IMR-90 (cell line): ENCODE data around the gene NBEA. TPM values are rescaled to one million over a fixed set of nuclear protein-coding genes. Genes with fewer than 3 reads are reported as not detected.

ENCODE experiments used
- ATAC-seq: fragments of 200-7000 bp; cut with Tn5 transposase; 2 replicates; pipeline ENCODE4 v1.9.1; 2020; ENCODE audit warnings: low read depth, mild to moderate bottlenecking, moderate library complexity
- BruUV-seq: library from RNA; stranded (reverse); fragments of 400-500 nt; replicated peaks from 2 replicates; lab custom pipeline; 2021; lab: Mats Ljungman, UMichigan
- CTCF ChIA-PET: fragments of 300-600 bp; formaldehyde crosslinking; extraction: SDS; loops from one replicate; lab custom pipeline; 2021; ENCODE audit warnings: antibody characterized with exemption; lab: Yijun Ruan, JAX
- POLR2A ChIA-PET: fragments of 300-600 bp; sonication (Branson Sonifier 250); formaldehyde crosslinking; loops from one replicate; lab custom pipeline; 2022; ENCODE audit warnings: antibody characterized with exemption; ENCODE audit not compliant: unreplicated experiment; lab: Charles Lee
- DNase-seq: peaks from one replicate; pipeline ENCODE4 v3.0.0; 2013
- H2AFZ ChIP-seq: replicated peaks from 2 replicates; pipeline ENCODE3; 2013; ENCODE audit warnings: low read length, mild to moderate bottlenecking; ENCODE audit not compliant: poor library complexity
- H2AK5ac ChIP-seq: 2 replicates; pipeline ENCODE4 v1.6.1; 2013; ENCODE audit warnings: low read depth, low read length, inconsistent platforms
- H2AK9ac ChIP-seq: replicated peaks from 2 replicates; pipeline ENCODE3; 2013; ENCODE audit warnings: mild to moderate bottlenecking, low read depth, low read length, moderate library complexity; ENCODE audit not compliant: poor library complexity
- H2BK120ac ChIP-seq: 2 replicates; pipeline ENCODE4 v1.6.1; 2013; ENCODE audit warnings: low read depth, low read length, inconsistent platforms
- H2BK15ac ChIP-seq: 3 replicates; pipeline ENCODE4 v1.6.1; 2013; ENCODE audit warnings: low read depth, low read length, inconsistent platforms
- H2BK20ac ChIP-seq: 2 replicates; pipeline ENCODE4 v1.6.1; 2013; ENCODE audit warnings: low read depth, mild to moderate bottlenecking, inconsistent platforms, low read length, moderate library complexity
- H2BK5ac ChIP-seq: 2 replicates; pipeline ENCODE4 v1.6.1; 2013; ENCODE audit warnings: mild to moderate bottlenecking, low read depth, low read length, inconsistent platforms; ENCODE audit not compliant: poor library complexity, severe bottlenecking
- H3K14ac ChIP-seq: replicated peaks from 2 replicates; pipeline ENCODE4 v1.6.1; 2013; ENCODE audit warnings: low read depth, low read length, inconsistent platforms
- H3K18ac ChIP-seq: 2 replicates; pipeline ENCODE4 v1.6.1; 2013; ENCODE audit warnings: low read depth, low read length, control low read depth
- H3K23ac ChIP-seq: 2 replicates; pipeline ENCODE4 v1.6.1; 2013; ENCODE audit warnings: low read depth, low read length, inconsistent platforms
- H3K27ac ChIP-seq: 2 replicates; pipeline ENCODE4 v1.5.1; 2013; ENCODE audit warnings: mild to moderate bottlenecking, control low read depth, low read length; ENCODE audit not compliant: insufficient read depth
- H3K27me3 ChIP-seq: 2 replicates; pipeline ENCODE4 v1.6.1; 2013; ENCODE audit warnings: low read length; ENCODE audit not compliant: control insufficient read depth, insufficient read depth
- H3K36me3 ChIP-seq: 2 replicates; pipeline ENCODE4 v1.6.1; 2013; ENCODE audit warnings: low read length, mixed read lengths; ENCODE audit not compliant: control insufficient read depth, insufficient read depth
- H3K4ac ChIP-seq: 2 replicates; pipeline ENCODE4 v1.6.1; 2013; ENCODE audit warnings: low read depth, low read length, inconsistent platforms
- H3K4me1 ChIP-seq: 2 replicates; pipeline ENCODE4 v1.6.1; 2013; ENCODE audit warnings: low read length, mixed read lengths; ENCODE audit not compliant: control insufficient read depth, insufficient read depth
- H3K4me2 ChIP-seq: 2 replicates; pipeline ENCODE4 v1.6.1; 2013; ENCODE audit warnings: low read depth, mild to moderate bottlenecking, control low read depth, low read length, moderate library complexity
- H3K4me3 ChIP-seq: 2 replicates; pipeline ENCODE4 v1.5.1; 2013; ENCODE audit warnings: low read depth, mild to moderate bottlenecking, control low read depth, low read length, moderate library complexity; ENCODE audit not compliant: insufficient read depth
- H3K56ac ChIP-seq: 2 replicates; pipeline ENCODE4 v1.6.1; 2013; ENCODE audit warnings: low read length, inconsistent platforms; ENCODE audit not compliant: insufficient read depth; ENCODE audit errors: extremely low read depth
- H3K79me1 ChIP-seq, 2 experiments: 2 replicates each; pipeline ENCODE4 v1.6.1; 2013; ENCODE audit warnings: low read length in 2 of 2, inconsistent platforms in 1 of 2, low read depth in 1 of 2
- H3K9ac ChIP-seq: 2 replicates; pipeline ENCODE4 v1.6.1; 2013; ENCODE audit warnings: low read depth, low read length, control low read depth
- H3K9me1 ChIP-seq: 2 replicates; pipeline ENCODE4 v1.6.1; 2013; ENCODE audit warnings: low read length, inconsistent platforms; ENCODE audit not compliant: insufficient read depth
- H3K9me3 ChIP-seq: 2 replicates; pipeline ENCODE4 v1.6.1; 2013; ENCODE audit warnings: low read length; ENCODE audit not compliant: control insufficient read depth, insufficient read depth
- H4K20me1 ChIP-seq: 2 replicates; pipeline ENCODE4 v1.6.1; 2013; ENCODE audit warnings: low read length, inconsistent platforms; ENCODE audit not compliant: insufficient read depth
- H4K5ac ChIP-seq: 2 replicates; pipeline ENCODE4 v1.6.1; 2013; ENCODE audit warnings: mild to moderate bottlenecking, low read depth, low read length, control low read depth
- H4K8ac ChIP-seq, 2 experiments: 2 replicates each; pipeline ENCODE4 v1.6.1; 2013; ENCODE audit warnings: low read depth in 2 of 2, low read length in 2 of 2, control low read depth in 1 of 2, inconsistent platforms in 1 of 2
- H4K91ac ChIP-seq: 2 replicates; pipeline ENCODE4 v1.6.1; 2013; ENCODE audit warnings: low read depth, low read length, inconsistent platforms; ENCODE audit not compliant: insufficient read depth
- BHLHE40 ChIP-seq: fragments of 150-350 bp; IDR thresholded peaks from 2 replicates; pipeline ENCODE4 v1.6.1; 2016; ENCODE audit warnings: mild to moderate bottlenecking, low read depth, low read length
- CEBPB ChIP-seq: IDR thresholded peaks from 2 replicates; pipeline ENCODE4 v1.6.1; 2012; ENCODE audit warnings: low read depth, low read length, improper control_type of control experiment
- CHD1 ChIP-seq: IDR thresholded peaks from 2 replicates; pipeline ENCODE4 v1.6.1; 2012; ENCODE audit warnings: low read depth, low read length, improper control_type of control experiment
- FOS ChIP-seq: fragments of 150-350 bp; IDR thresholded peaks from 2 replicates; pipeline ENCODE4 v1.6.1; 2016; ENCODE audit warnings: low read depth, low read length
- MAFK ChIP-seq: IDR thresholded peaks from 2 replicates; pipeline ENCODE4 v1.6.1; 2012; ENCODE audit warnings: low read depth, low read length, improper control_type of control experiment
- MAZ ChIP-seq: IDR thresholded peaks from 2 replicates; pipeline ENCODE4 v1.6.1; 2012; ENCODE audit warnings: low read depth, mild to moderate bottlenecking, low read length, improper control_type of control experiment, moderate library complexity, borderline replicate concordance
- MXI1 ChIP-seq: IDR thresholded peaks from 2 replicates; pipeline ENCODE4 v1.6.1; 2012; ENCODE audit warnings: low read depth, mild to moderate bottlenecking, low read length, moderate library complexity, borderline replicate concordance
- NFE2L2 ChIP-seq: fragments of 150-350 bp; IDR thresholded peaks from 2 replicates; pipeline ENCODE4 v1.6.1; 2016; ENCODE audit warnings: low read depth, mild to moderate bottlenecking, low read length
- POLR2A ChIP-seq: IDR thresholded peaks from 2 replicates; pipeline ENCODE4 v1.6.1; 2012; ENCODE audit warnings: mild to moderate bottlenecking, low read depth, low read length
- RAD21 ChIP-seq: IDR thresholded peaks from 2 replicates; pipeline ENCODE4 v1.6.1; 2012; ENCODE audit warnings: low read length, improper control_type of control experiment
- RCOR1 ChIP-seq: IDR thresholded peaks from 2 replicates; pipeline ENCODE4 v1.6.1; 2012; ENCODE audit warnings: mild to moderate bottlenecking, low read length, improper control_type of control experiment; ENCODE audit not compliant: insufficient replicate concordance
- RFX5 ChIP-seq: IDR thresholded peaks from 2 replicates; pipeline ENCODE4 v1.8.0; 2012; ENCODE audit warnings: low read depth, mild to moderate bottlenecking, low read length, moderate library complexity
- SMC3 ChIP-seq: fragments of 150-350 bp; IDR thresholded peaks from 2 replicates; pipeline ENCODE4 v1.6.1; 2016; ENCODE audit warnings: low read depth, mild to moderate bottlenecking, antibody characterized with exemption, low read length, moderate library complexity
- WGBS, 2 experiments: methylation state at CpG; one replicate each; pipeline versions ENCODE4 v1.1.5 to v1.1.7; 2013; ENCODE audit warnings: missing lambda C conversion rate in 2 of 2; ENCODE audit not compliant: insufficient read length in 1 of 2; ENCODE audit errors: extremely low coverage in 2 of 2; 5-methylcytosine and 5-hydroxymethylcytosine counted together
- dilution Hi-C: fragments of 300-500 bp; cut with HindIII; formaldehyde crosslinking; loops from one replicate; pipeline ENCODE4 v1.14.3; 2018; ENCODE audit warnings: low sequenced_read_pairs; ENCODE audit not compliant: unreplicated experiment
- in situ Hi-C: fragments of 300-500 bp; cut with MboI; formaldehyde crosslinking; loops from 3 replicates; pipeline ENCODE4 v1.14.3; 2019; ENCODE audit warnings: low sequenced_read_pairs, inconsistent platforms, mixed read lengths
- intact Hi-C: fragments of 100-400 bp; cut with micrococcal nuclease; formaldehyde crosslinking; loops from 2 replicates; pipeline ENCODE4 v1.10.0; 2022
- polyA plus RNA-seq, 3 experiments: library from polyadenylated mRNA; depleted of rRNA; stranded (reverse); fragments of >200 nt; gene quantifications; 2 replicates each; pipeline ENCODE4 v1.2.3, GENCODE V29; 2012; ENCODE audit warnings: low replicate concordance in 1 of 3
- total RNA-seq: library from RNA; depleted of rRNA; stranded (reverse); fragments of >200 nt; gene quantifications from 2 replicates; pipeline ENCODE4 v1.2.3, GENCODE V29; 2012
- TF ChIP-seq, protein P1 (sequence below): conservative IDR thresholded peaks from 2 replicates; pipeline ENCODE4 v1.5.1; 2012; ENCODE audit warnings: mild to moderate bottlenecking, low read depth, low read length, improper control_type of control experiment
- TF ChIP-seq, protein P2 (sequence below): fragments of 150-350 bp; IDR thresholded peaks from 2 replicates; pipeline ENCODE4 v1.6.1; 2017; ENCODE audit warnings: mild to moderate bottlenecking, antibody characterized with exemption, low read length, low read depth
- TF ChIP-seq, protein P3 (sequence below): fragments of 150-350 bp; IDR thresholded peaks from 2 replicates; pipeline ENCODE4 v1.6.1; 2016; ENCODE audit warnings: low read depth, mild to moderate bottlenecking, low read length, moderate library complexity, borderline replicate concordance

The NBEA gene
- total and polyA plus RNA-seq, 2 of the 4 experiments (the other 2 are of a cell fraction): 0.82 to 2.2 TPM

DNA sequence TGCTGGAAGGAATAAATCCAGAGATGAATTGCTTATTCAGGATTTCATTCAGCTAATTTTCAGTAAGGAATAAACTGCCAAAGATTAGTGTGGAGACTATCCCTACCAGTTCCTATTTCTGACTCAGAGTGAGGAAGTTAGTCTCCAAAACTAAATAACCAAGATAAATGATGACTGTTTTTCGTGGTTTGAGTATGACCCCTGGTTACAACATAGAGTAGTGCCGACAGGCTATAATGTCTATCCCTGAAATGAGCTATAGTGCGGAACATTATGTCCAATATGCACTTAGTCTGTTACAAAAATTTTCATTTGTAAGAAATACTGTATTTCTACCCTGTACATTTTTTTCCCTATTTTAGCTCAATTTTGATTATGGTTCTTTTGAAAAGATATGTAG is 51.4 kb downstream of the NBEA start:
- Histone ChIP-seq H3K18ac (no peak overlapping the region), H3K56ac (no peak overlapping the region), H3K14ac (no peak overlapping the region), H3K4ac (no peak overlapping the region), H2AFZ (no peak overlapping the region), H2BK15ac (no peak overlapping the region), H3K9me3 (peaks cover 8% of the 10 kb centered on the region), H4K8ac (no peak overlapping the region), H3K9me1 (no peaks in the 10 kb centered on the region), H3K27me3 (no peaks in the 10 kb centered on the region), H3K23ac (no peak overlapping the region), H4K91ac (no peak overlapping the region), H4K5ac (no peak overlapping the region), H3K36me3 (no peaks in the 10 kb centered on the region), H3K4me2 (no peak overlapping the region), H2BK120ac (no peak overlapping the region), H3K79me1 (no peaks in the 10 kb centered on the region), H2AK5ac (no peak overlapping the region), H2BK5ac (no peak overlapping the region), H3K9ac (no peak overlapping the region), H3K4me3 (no peak overlapping the region), H2BK20ac (no peak overlapping the region), H3K4me1 (no peaks in the 10 kb centered on the region), H3K27ac (no peak overlapping the region), H4K20me1 (no peaks in the 10 kb centered on the region), H2AK9ac (no peak overlapping the region)
- ATAC-seq (no peak), DNase-seq (no peak)
- ChIA-PET POLR2A (no interaction called here), CTCF (interaction anchor here (0.6 kb wide), 1 partner anchor 12 kb away, joined by 6 read pairs; no protein-coding TSS in a partner anchor)
- intact Hi-C loops: no loop called here
- dilution Hi-C loops: no loop called here
- BruUV-seq: no TSS peak
- WGBS, 2 experiments: no CpG with 5 or more reads among the region's 3 CpGs
- in situ Hi-C loops: no loop called here
- TF ChIP-seq, protein P1, sequence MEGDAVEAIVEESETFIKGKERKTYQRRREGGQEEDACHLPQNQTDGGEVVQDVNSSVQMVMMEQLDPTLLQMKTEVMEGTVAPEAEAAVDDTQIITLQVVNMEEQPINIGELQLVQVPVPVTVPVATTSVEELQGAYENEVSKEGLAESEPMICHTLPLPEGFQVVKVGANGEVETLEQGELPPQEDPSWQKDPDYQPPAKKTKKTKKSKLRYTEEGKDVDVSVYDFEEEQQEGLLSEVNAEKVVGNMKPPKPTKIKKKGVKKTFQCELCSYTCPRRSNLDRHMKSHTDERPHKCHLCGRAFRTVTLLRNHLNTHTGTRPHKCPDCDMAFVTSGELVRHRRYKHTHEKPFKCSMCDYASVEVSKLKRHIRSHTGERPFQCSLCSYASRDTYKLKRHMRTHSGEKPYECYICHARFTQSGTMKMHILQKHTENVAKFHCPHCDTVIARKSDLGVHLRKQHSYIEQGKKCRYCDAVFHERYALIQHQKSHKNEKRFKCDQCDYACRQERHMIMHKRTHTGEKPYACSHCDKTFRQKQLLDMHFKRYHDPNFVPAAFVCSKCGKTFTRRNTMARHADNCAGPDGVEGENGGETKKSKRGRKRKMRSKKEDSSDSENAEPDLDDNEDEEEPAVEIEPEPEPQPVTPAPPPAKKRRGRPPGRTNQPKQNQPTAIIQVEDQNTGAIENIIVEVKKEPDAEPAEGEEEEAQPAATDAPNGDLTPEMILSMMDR: no peak
- TF ChIP-seq BHLHE40: no peak
- TF ChIP-seq RCOR1: no peak
- no peak for TF ChIP-seq POLR2A
- TF ChIP-seq MAFK: no peak
- TF ChIP-seq RFX5: no peak
- no peak for TF ChIP-seq NFE2L2
- TF ChIP-seq MAZ: no peak
- no peak for TF ChIP-seq SMC3
- TF ChIP-seq RAD21: no peak
- no peak for TF ChIP-seq MXI1
- no peak for TF ChIP-seq FOS
- TF ChIP-seq, protein P2, sequence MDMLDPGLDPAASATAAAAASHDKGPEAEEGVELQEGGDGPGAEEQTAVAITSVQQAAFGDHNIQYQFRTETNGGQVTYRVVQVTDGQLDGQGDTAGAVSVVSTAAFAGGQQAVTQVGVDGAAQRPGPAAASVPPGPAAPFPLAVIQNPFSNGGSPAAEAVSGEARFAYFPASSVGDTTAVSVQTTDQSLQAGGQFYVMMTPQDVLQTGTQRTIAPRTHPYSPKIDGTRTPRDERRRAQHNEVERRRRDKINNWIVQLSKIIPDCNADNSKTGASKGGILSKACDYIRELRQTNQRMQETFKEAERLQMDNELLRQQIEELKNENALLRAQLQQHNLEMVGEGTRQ: no peak
- TF ChIP-seq CHD1: no peak
- TF ChIP-seq, protein P3, sequence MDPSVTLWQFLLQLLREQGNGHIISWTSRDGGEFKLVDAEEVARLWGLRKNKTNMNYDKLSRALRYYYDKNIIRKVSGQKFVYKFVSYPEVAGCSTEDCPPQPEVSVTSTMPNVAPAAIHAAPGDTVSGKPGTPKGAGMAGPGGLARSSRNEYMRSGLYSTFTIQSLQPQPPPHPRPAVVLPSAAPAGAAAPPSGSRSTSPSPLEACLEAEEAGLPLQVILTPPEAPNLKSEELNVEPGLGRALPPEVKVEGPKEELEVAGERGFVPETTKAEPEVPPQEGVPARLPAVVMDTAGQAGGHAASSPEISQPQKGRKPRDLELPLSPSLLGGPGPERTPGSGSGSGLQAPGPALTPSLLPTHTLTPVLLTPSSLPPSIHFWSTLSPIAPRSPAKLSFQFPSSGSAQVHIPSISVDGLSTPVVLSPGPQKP: no peak
- TF ChIP-seq CEBPB: no peak
